HCT116 (cell line): ENCODE results near the gene PLCL2. TPM values are rescaled to one million over a fixed set of nuclear protein-coding genes. Genes with fewer than 3 reads are reported as not detected.

Experiments
- ATAC-seq: fragments of 200-7000 bp; cut with Tn5 transposase; 2 replicates; pipeline ENCODE4 v1.9.1; 2020; ENCODE audit warnings: mild to moderate bottlenecking, moderate library complexity
- BruUV-seq: library from RNA; stranded (reverse); fragments of 400-500 nt; replicated peaks from 2 replicates; lab custom pipeline; 2021; lab: Mats Ljungman, UMichigan
- CTCF ChIA-PET: fragments of 300-600 bp; sonication (Branson Sonifier 250); formaldehyde crosslinking; loops from one replicate; lab custom pipeline; 2021; ENCODE audit warnings: antibody characterized with exemption; lab: Charles Lee
- POLR2A ChIA-PET: fragments of 300-600, 350-600 bp; sonication (Branson Sonifier 250); formaldehyde crosslinking; loops from one replicate; lab custom pipeline; 2021; ENCODE audit warnings: antibody characterized with exemption; lab: Charles Lee
- RAD21 ChIA-PET, 2 experiments: fragments of 300-600 bp; sonication (Branson Sonifier 250); formaldehyde crosslinking; loops; one replicate each; lab custom pipeline; 2023; ENCODE audit warnings: low total read pairs in 2 of 2; ENCODE audit not compliant: uncharacterized antibody in 2 of 2, unreplicated experiment in 2 of 2, low non-redundant PET in 1 of 2; lab: Charles Lee
- DNase-seq: peaks from one replicate; pipeline ENCODE4 v3.0.0-alpha.2; 2010; ENCODE audit warnings: low read depth, low spot score
- H2AFZ ChIP-seq: fragments of 200-600 bp; shearing (Covaris generic), sonication (generic); 2 replicates; pipeline ENCODE4 v1.6.1; 2017; ENCODE audit warnings: low read depth, mixed run types, mixed read lengths, antibody characterized with exemption, low read length; ENCODE audit not compliant: poor library complexity, severe bottlenecking
- H3K27ac ChIP-seq: 2 replicates; pipeline ENCODE4 v1.5.1; 2012; ENCODE audit warnings: low read depth, low read length
- H3K27me3 ChIP-seq: fragments of 200-600 bp; sonication (generic); 2 replicates; pipeline ENCODE4 v1.6.1; 2016; ENCODE audit warnings: mixed run types, low read length, mixed read lengths; ENCODE audit not compliant: insufficient read depth
- H3K36me3 ChIP-seq, 2 experiments: fragments of 200-500 bp in 1 of 2; fragments of 200-600 bp in 1 of 2; sonication (Bioruptor generic) in 1 of 2; sonication (generic) in 1 of 2; 2 replicates each; pipeline versions ENCODE4 v1.5.1 to v1.6.1; 2014 to 2016; ENCODE audit warnings: low read length in 2 of 2, inconsistent platforms in 1 of 2, mixed read lengths in 1 of 2, mixed run types in 1 of 2; ENCODE audit not compliant: insufficient read depth in 2 of 2, control insufficient read depth in 1 of 2
- H3K4me1 ChIP-seq, 2 experiments: fragments of 200-600 bp in 1 of 2; sonication (generic) in 1 of 2; 2 replicates each; pipeline versions ENCODE4 v1.5.1 to v1.6.1; 2012 to 2017; ENCODE audit warnings: low read length in 2 of 2, inconsistent platforms in 1 of 2, mild to moderate bottlenecking in 1 of 2, mixed read lengths in 1 of 2, mixed run types in 1 of 2, moderate library complexity in 1 of 2; ENCODE audit not compliant: insufficient read depth in 2 of 2, control insufficient read depth in 1 of 2
- H3K4me2 ChIP-seq: fragments of 200-600 bp; sonication (generic); 2 replicates; pipeline ENCODE4 v1.6.1; 2017; ENCODE audit warnings: mixed run types, low read length, mixed read lengths
- H3K4me3 ChIP-seq, 2 experiments: fragments of 200-600 bp in 1 of 2; sonication (generic) in 1 of 2; replicated peaks in 1 of 2; 2 replicates each; pipeline ENCODE4 v1.5.1; 2011 to 2016; ENCODE audit warnings: low read length in 2 of 2, control low read depth in 1 of 2, low read depth in 1 of 2, mild to moderate bottlenecking in 1 of 2, mixed read lengths in 1 of 2, mixed run types in 1 of 2
- H3K79me2 ChIP-seq: fragments of 200-600 bp; sonication (generic); 2 replicates; pipeline ENCODE4 v1.6.1; 2017; ENCODE audit warnings: mild to moderate bottlenecking, mixed run types, low read length, moderate library complexity, mixed read lengths; ENCODE audit not compliant: insufficient read depth
- H3K9ac ChIP-seq: fragments of 200-600 bp; sonication (generic); 2 replicates; pipeline ENCODE4 v1.6.1; 2016; ENCODE audit warnings: low read length, mixed read lengths
- H3K9me2 ChIP-seq: fragments of 200-600 bp; sonication (generic), shearing (Covaris generic); 2 replicates; pipeline ENCODE4 v1.6.1; 2017; ENCODE audit warnings: mixed run types, mild to moderate bottlenecking, moderate library complexity; ENCODE audit not compliant: insufficient read depth
- H3K9me3 ChIP-seq, 2 experiments: fragments of 200-500 bp in 1 of 2; fragments of 200-600 bp in 1 of 2; sonication (Bioruptor generic) in 1 of 2; sonication (generic) in 1 of 2; 2 replicates each; pipeline ENCODE4 v1.6.1; 2014 to 2017; ENCODE audit warnings: low read length in 2 of 2, mixed read lengths in 2 of 2, inconsistent platforms in 1 of 2, low read depth in 1 of 2, mild to moderate bottlenecking in 1 of 2, mixed run types in 1 of 2, moderate library complexity in 1 of 2; ENCODE audit not compliant: control insufficient read depth in 1 of 2, insufficient read depth in 1 of 2
- H4K20me1 ChIP-seq: fragments of 200-600 bp; sonication (generic), shearing (Covaris generic); 2 replicates; pipeline ENCODE4 v1.6.1; 2017; ENCODE audit warnings: mixed run types, mild to moderate bottlenecking, moderate library complexity; ENCODE audit not compliant: insufficient read depth
- ATF3 ChIP-seq: IDR thresholded peaks from 2 replicates; pipeline ENCODE4 v1.6.1; 2012
- CBX3 ChIP-seq: IDR thresholded peaks from 2 replicates; pipeline ENCODE4 v1.6.1; 2012; ENCODE audit warnings: low read depth
- CEBPB ChIP-seq: IDR thresholded peaks from 2 replicates; pipeline ENCODE4 v1.6.1; 2012; ENCODE audit warnings: low read depth
- CTCF ChIP-seq, 3 experiments: fragments of 200-600 bp in 1 of 3; sonication (generic) in 1 of 3; IDR thresholded peaks in 2 of 3; conservative IDR thresholded peaks in 1 of 3; 2 replicates each; pipeline ENCODE4 v1.5.1; 2012 to 2017; ENCODE audit warnings: low read depth in 2 of 3, low read length in 2 of 3, antibody characterized with exemption in 1 of 3, borderline replicate concordance in 1 of 3, control low read depth in 1 of 3, mild to moderate bottlenecking in 1 of 3, mixed read lengths in 1 of 3, mixed run types in 1 of 3, moderate library complexity in 1 of 3; ENCODE audit not compliant: insufficient read depth in 1 of 3
- ELF1 ChIP-seq: IDR thresholded peaks from 2 replicates; pipeline ENCODE4 v1.6.1; 2012; ENCODE audit warnings: low read depth, borderline replicate concordance
- EZH2phosphoT487 ChIP-seq: fragments of 200-600 bp; IDR thresholded peaks from 2 replicates; pipeline ENCODE4 v1.6.1; 2018; ENCODE audit warnings: antibody characterized with exemption, borderline replicate concordance
- FOSL1 ChIP-seq: IDR thresholded peaks from 2 replicates; pipeline ENCODE4 v1.6.1; 2012; ENCODE audit warnings: low read depth
- JUND ChIP-seq: IDR thresholded peaks from 2 replicates; pipeline ENCODE4 v1.6.1; 2012
- POLR2A ChIP-seq: IDR thresholded peaks from 2 replicates; pipeline ENCODE4 v1.7.0; 2011; ENCODE audit warnings: borderline replicate concordance; ENCODE audit not compliant: insufficient read depth, insufficient read length; ENCODE audit errors: extremely low read depth
- POLR2AphosphoS5 ChIP-seq: IDR thresholded peaks from 2 replicates; pipeline ENCODE4 v1.6.1; 2011; ENCODE audit warnings: mild to moderate bottlenecking, low read depth, low read length, moderate library complexity
- RAD21 ChIP-seq: IDR thresholded peaks from 2 replicates; pipeline ENCODE4 v1.6.1; 2012; ENCODE audit warnings: low read depth, mild to moderate bottlenecking
- SIN3A ChIP-seq: IDR thresholded peaks from 2 replicates; pipeline ENCODE4 v1.6.1; 2012; ENCODE audit warnings: low read depth
- SP1 ChIP-seq: IDR thresholded peaks from 2 replicates; pipeline ENCODE4 v1.6.1; 2012; ENCODE audit warnings: low read depth
- SRF ChIP-seq: IDR thresholded peaks from 2 replicates; pipeline ENCODE4 v1.6.1; 2012; ENCODE audit warnings: low read depth
- TCF7L2 ChIP-seq: IDR thresholded peaks from 2 replicates; pipeline ENCODE4 v1.7.0; 2011; ENCODE audit warnings: borderline replicate concordance, inconsistent platforms; ENCODE audit not compliant: insufficient read depth, insufficient read length; ENCODE audit errors: extremely low read depth
- ZFX ChIP-seq: fragments of 450-650 bp; IDR thresholded peaks from 2 replicates; pipeline ENCODE4 v1.6.1; 2017
- ZNF274 ChIP-seq: fragments of 200-500 bp; sonication (Bioruptor generic); IDR thresholded peaks from 2 replicates; pipeline ENCODE4 v1.6.1; 2014; ENCODE audit warnings: mild to moderate bottlenecking, low read depth, low read length, inconsistent platforms
- intact Hi-C: fragments of 100-400 bp; cut with micrococcal nuclease; formaldehyde crosslinking; loops from 2 replicates; pipeline ENCODE4 v1.10.0; 2022
- total RNA-seq: library from RNA; stranded (reverse); gene quantifications from one replicate; pipeline ENCODE4 v1.2.1, GENCODE V29; 2021; ENCODE audit not compliant: unreplicated experiment
- TF ChIP-seq, protein P1 (sequence below): IDR thresholded peaks from 2 replicates; pipeline ENCODE4 v1.6.1; 2012; ENCODE audit warnings: low read depth

Gene PLCL2
- total RNA-seq, 1 experiment from 2014 or later: 2.2 TPM

GRCh38 chr3:17014709-17015108 is 130.0 kb downstream of the PLCL2 start:
- Histone ChIP-seq H3K4me3 (no peak overlapping the region), H2AFZ (no peak overlapping the region), H3K9me3 (no peaks in the 10 kb centered on the region), H3K36me3 (no peaks in the 10 kb centered on the region), H3K27ac (no peak overlapping the region), H3K79me2 (no peaks in the 10 kb centered on the region), H3K9me2 (no peaks in the 10 kb centered on the region), H3K9ac (no peak overlapping the region), H3K4me1 (no peaks in the 10 kb centered on the region), H3K27me3 (no peaks in the 10 kb centered on the region), H4K20me1 (no peaks in the 10 kb centered on the region), H3K4me2 (no peak overlapping the region)
- BruUV-seq: no TSS peak
- intact Hi-C loops: no loop called here
- TF ChIP-seq FOSL1 (no peak), POLR2A (no peak), EZH2phosphoT487 (no peak), CEBPB (no peak), ATF3 (no peak), CTCF (IDR thresholded peaks at IDR 0.05 in 2 of 3, conservative IDR thresholded peaks at IDR 0.05 in 1 of 3; ENCODE audit: borderline replicate concordance in 1 of 3, insufficient read depth in 1 of 3, low read depth in 2 of 3, low read length in 2 of 3) (no peak), CBX3 (no peak), ZFX (no peak), POLR2AphosphoS5 (no peak)
- ChIA-PET RAD21 (no interaction called here), POLR2A (no interaction called here), CTCF (no interaction called here)
- ATAC-seq (no peak), DNase-seq (no peak)

DNA sequence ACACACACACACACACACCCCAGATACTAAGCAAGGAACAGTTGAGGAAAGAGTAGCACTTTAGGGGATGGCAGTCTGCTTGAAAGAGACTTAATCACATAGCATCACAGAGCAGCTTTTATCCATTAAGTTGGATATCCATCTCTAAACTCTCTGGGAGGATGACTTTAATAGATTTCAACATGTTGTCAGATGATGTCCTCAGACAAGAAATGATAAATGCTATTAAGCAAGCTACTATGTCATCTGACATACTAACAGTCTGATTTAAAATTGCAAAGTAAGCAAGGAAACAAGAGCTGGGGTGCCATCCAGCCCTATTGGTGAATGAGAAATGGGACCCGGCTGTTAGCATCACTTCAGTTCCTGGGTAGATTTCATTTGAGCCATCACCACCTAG is 136.9 kb downstream of the PLCL2 start:
- Histone ChIP-seq H3K9me3 (no peaks in the 10 kb centered on the region), H3K4me2 (no peak overlapping the region), H3K27me3 (no peaks in the 10 kb centered on the region), H3K27ac (no peak overlapping the region), H4K20me1 (no peaks in the 10 kb centered on the region), H3K79me2 (no peaks in the 10 kb centered on the region), H3K4me3 (no peak overlapping the region), H3K36me3 (no peaks in the 10 kb centered on the region), H3K4me1 (no peaks in the 10 kb centered on the region), H3K9me2 (no peaks in the 10 kb centered on the region), H2AFZ (no peak overlapping the region), H3K9ac (no peak overlapping the region)
- ChIA-PET POLR2A (no interaction called here), RAD21 (no interaction called here), CTCF (no interaction called here)
- no TSS peak for BruUV-seq
- DNase-seq (no peak), ATAC-seq (no peak)
- intact Hi-C loops: no loop called here
- TF ChIP-seq JUND: no peak
- TF ChIP-seq ELF1: no peak
- TF ChIP-seq POLR2AphosphoS5: no peak
- TF ChIP-seq, protein P1, sequence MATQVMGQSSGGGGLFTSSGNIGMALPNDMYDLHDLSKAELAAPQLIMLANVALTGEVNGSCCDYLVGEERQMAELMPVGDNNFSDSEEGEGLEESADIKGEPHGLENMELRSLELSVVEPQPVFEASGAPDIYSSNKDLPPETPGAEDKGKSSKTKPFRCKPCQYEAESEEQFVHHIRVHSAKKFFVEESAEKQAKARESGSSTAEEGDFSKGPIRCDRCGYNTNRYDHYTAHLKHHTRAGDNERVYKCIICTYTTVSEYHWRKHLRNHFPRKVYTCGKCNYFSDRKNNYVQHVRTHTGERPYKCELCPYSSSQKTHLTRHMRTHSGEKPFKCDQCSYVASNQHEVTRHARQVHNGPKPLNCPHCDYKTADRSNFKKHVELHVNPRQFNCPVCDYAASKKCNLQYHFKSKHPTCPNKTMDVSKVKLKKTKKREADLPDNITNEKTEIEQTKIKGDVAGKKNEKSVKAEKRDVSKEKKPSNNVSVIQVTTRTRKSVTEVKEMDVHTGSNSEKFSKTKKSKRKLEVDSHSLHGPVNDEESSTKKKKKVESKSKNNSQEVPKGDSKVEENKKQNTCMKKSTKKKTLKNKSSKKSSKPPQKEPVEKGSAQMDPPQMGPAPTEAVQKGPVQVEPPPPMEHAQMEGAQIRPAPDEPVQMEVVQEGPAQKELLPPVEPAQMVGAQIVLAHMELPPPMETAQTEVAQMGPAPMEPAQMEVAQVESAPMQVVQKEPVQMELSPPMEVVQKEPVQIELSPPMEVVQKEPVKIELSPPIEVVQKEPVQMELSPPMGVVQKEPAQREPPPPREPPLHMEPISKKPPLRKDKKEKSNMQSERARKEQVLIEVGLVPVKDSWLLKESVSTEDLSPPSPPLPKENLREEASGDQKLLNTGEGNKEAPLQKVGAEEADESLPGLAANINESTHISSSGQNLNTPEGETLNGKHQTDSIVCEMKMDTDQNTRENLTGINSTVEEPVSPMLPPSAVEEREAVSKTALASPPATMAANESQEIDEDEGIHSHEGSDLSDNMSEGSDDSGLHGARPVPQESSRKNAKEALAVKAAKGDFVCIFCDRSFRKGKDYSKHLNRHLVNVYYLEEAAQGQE: no peak
- no peak for TF ChIP-seq SRF
- no peak for TF ChIP-seq CBX3
- TF ChIP-seq RAD21: no peak
- no peak for TF ChIP-seq EZH2phosphoT487
- TF ChIP-seq SP1: no peak
- no peak for TF ChIP-seq POLR2A
- TF ChIP-seq ZNF274: no peak
- TF ChIP-seq SIN3A: no peak
- no peak for TF ChIP-seq TCF7L2
